BLaER1 (cell line): ENCODE results near the gene ACSM3.

Source experiments
- H3K27ac ChIP-seq: shearing (Covaris generic); formaldehyde crosslinking; 2 replicates; pipeline ENCODE4 v1.8.1; 2022
- H3K27me3 ChIP-seq: shearing (Covaris generic); formaldehyde crosslinking; 2 replicates; pipeline ENCODE4 v1.8.1; 2022
- H3K36me3 ChIP-seq: shearing (Covaris generic); formaldehyde crosslinking; 2 replicates; pipeline ENCODE4 v1.8.1; 2022
- H3K4me1 ChIP-seq: shearing (Covaris generic); formaldehyde crosslinking; 2 replicates; pipeline ENCODE4 v1.8.1; 2022
- H3K4me2 ChIP-seq: shearing (Covaris generic); formaldehyde crosslinking; 2 replicates; pipeline ENCODE4 v1.8.1; 2022
- H3K4me3 ChIP-seq: shearing (Covaris generic); formaldehyde crosslinking; 2 replicates; pipeline ENCODE4 v1.8.1; 2022
- H3K9ac ChIP-seq: shearing (Covaris generic); formaldehyde crosslinking; 2 replicates; pipeline ENCODE4 v1.8.1; 2022
- H3K9me3 ChIP-seq: shearing (Covaris generic); formaldehyde crosslinking; 2 replicates; pipeline ENCODE4 v1.8.1; 2022
- H4K20me1 ChIP-seq: shearing (Covaris generic); formaldehyde crosslinking; 2 replicates; pipeline ENCODE4 v1.8.1; 2022
- Cebpa-rat ChIP-seq: shearing (Covaris generic); IDR thresholded peaks from 2 replicates; pipeline ENCODE4 v1.8.1; 2022

Gene ACSM3

GRCh38 chr16:20821682-20822081 is 57.9 kb downstream of the ACSM3 start:
- Histone ChIP-seq H3K9me3 (0 out of 2 replicates have a peak, but pooled peaks cover 3% of the 10 kb centered on the region), H3K36me3 (no peaks in the 10 kb centered on the region), H3K4me3 (no peak overlapping the region), H3K4me2 (peak overlapping the region; percentile 73; the same call in 1 of the 2 replicates), H3K4me1 (peaks cover 15% of the 10 kb centered on the region), H3K9ac (no peak overlapping the region), H3K27me3 (no peaks in the 10 kb centered on the region), H4K20me1 (no peaks in the 10 kb centered on the region), H3K27ac (no peak overlapping the region)
- TF ChIP-seq Cebpa-rat, result no peak

- Histone ChIP-seq H4K20me1 (no peaks in the 10 kb centered on the region), H3K4me2 (peak overlapping the region; percentile 73), H3K36me3 (no peaks in the 10 kb centered on the region), H3K4me1 (peaks cover 15% of the 10 kb centered on the region), H3K27me3 (no peaks in the 10 kb centered on the region), H3K9me3 (0 out of 2 replicates have a peak, but pooled peaks cover 3% of the 10 kb centered on the region), H3K4me3 (no peak overlapping the region), H3K9ac (no peak overlapping the region), H3K27ac (peak overlapping the region; percentile 35; the same call in 1 of the 2 replicates)
- no peak for TF ChIP-seq Cebpa-rat
Observed at GRCh38 chr16:20822521-20823325, 58.9 kb downstream of the ACSM3 start.

GRCh38 chr16:20826039-20826566 is 62.3 kb downstream of the ACSM3 start:
- Histone ChIP-seq H3K36me3 (no peaks in the 10 kb centered on the region), H3K27ac (no peak overlapping the region), H3K4me3 (no peak overlapping the region)

GRCh38 chr16:20829536-20829935 is 65.7 kb downstream of the ACSM3 start:
- no peaks in the 10 kb centered on the region for H3K27me3 ChIP-seq
- H3K9me3 ChIP-seq, result 0 out of 2 replicates have a peak, but pooled peaks cover 6% of the 10 kb centered on the region
- no peak overlapping the region for H3K27ac ChIP-seq
- no peak for TF ChIP-seq Cebpa-rat
- H3K4me3 ChIP-seq, result no peak overlapping the region
- no peak overlapping the region for H3K9ac ChIP-seq
- H3K4me2 ChIP-seq, result no peak overlapping the region
- H3K36me3 ChIP-seq, result no peaks in the 10 kb centered on the region
- no peaks in the 10 kb centered on the region for H3K4me1 ChIP-seq
- no peaks in the 10 kb centered on the region for H4K20me1 ChIP-seq

More at GRCh38 chr16:20826039-20826566, 62.3 kb downstream of the ACSM3 start:
- no peak for TF ChIP-seq Cebpa-rat
- peaks cover 15% of the 10 kb centered on the region for H3K4me1 ChIP-seq
- H4K20me1 ChIP-seq, result no peaks in the 10 kb centered on the region
- no peaks in the 10 kb centered on the region for H3K27me3 ChIP-seq
- H3K9ac ChIP-seq, result no peak overlapping the region
- 0 out of 2 replicates have a peak, but pooled peaks cover 3% of the 10 kb centered on the region for H3K9me3 ChIP-seq
- H3K4me2 ChIP-seq, result no peak overlapping the region

GRCh38 chr16:20830372-20830771 is 66.6 kb downstream of the ACSM3 start:
- H4K20me1 ChIP-seq, result no peaks in the 10 kb centered on the region
- no peak overlapping the region for H3K9ac ChIP-seq
- 0 out of 2 replicates have a peak, but pooled peaks cover 6% of the 10 kb centered on the region for H3K9me3 ChIP-seq
- H3K4me1 ChIP-seq, result no peaks in the 10 kb centered on the region
- no peak overlapping the region for H3K27ac ChIP-seq
- no peak overlapping the region for H3K4me2 ChIP-seq
- TF ChIP-seq Cebpa-rat, result no peak
- H3K27me3 ChIP-seq, result no peaks in the 10 kb centered on the region
- H3K36me3 ChIP-seq, result no peaks in the 10 kb centered on the region
- no peak overlapping the region for H3K4me3 ChIP-seq

- Histone ChIP-seq H3K27me3 (no peaks in the 10 kb centered on the region), H3K9me3 (peaks cover 14% of the 10 kb centered on the region), H3K4me1 (no peaks in the 10 kb centered on the region), H3K36me3 (no peaks in the 10 kb centered on the region), H4K20me1 (no peaks in the 10 kb centered on the region), H3K9ac (no peak overlapping the region), H3K4me3 (no peak overlapping the region), H3K4me2 (no peak overlapping the region), H3K27ac (no peak overlapping the region)
- no peak for TF ChIP-seq Cebpa-rat
Observed at GRCh38 chr16:20833086-20833485, 69.3 kb downstream of the ACSM3 start.

- peaks cover 14% of the 10 kb centered on the region for H3K9me3 ChIP-seq
- H3K36me3 ChIP-seq, result no peaks in the 10 kb centered on the region
- no peak overlapping the region for H3K4me3 ChIP-seq
- TF ChIP-seq Cebpa-rat, result no peak
- no peak overlapping the region for H3K9ac ChIP-seq
- no peaks in the 10 kb centered on the region for H4K20me1 ChIP-seq
- no peak overlapping the region for H3K27ac ChIP-seq
- H3K4me2 ChIP-seq, result no peak overlapping the region
- no peaks in the 10 kb centered on the region for H3K27me3 ChIP-seq
- H3K4me1 ChIP-seq, result peaks cover 3% of the 10 kb centered on the region
Observed at GRCh38 chr16:20838240-20838639, 74.4 kb downstream of the ACSM3 start.

- TF ChIP-seq Cebpa-rat, result no peak
- no peak overlapping the region for H3K4me2 ChIP-seq
- peaks cover 16% of the 10 kb centered on the region for H3K4me1 ChIP-seq
- H3K4me3 ChIP-seq, result no peak overlapping the region
- no peak overlapping the region for H3K27ac ChIP-seq
- H3K27me3 ChIP-seq, result no peaks in the 10 kb centered on the region
- no peaks in the 10 kb centered on the region for H3K36me3 ChIP-seq
- H4K20me1 ChIP-seq, result no peaks in the 10 kb centered on the region
- peaks cover 9% of the 10 kb centered on the region for H3K9me3 ChIP-seq
- H3K9ac ChIP-seq, result no peak overlapping the region
Observed at GRCh38 chr16:20839504-20839903, 75.7 kb downstream of the ACSM3 start.

- no peak overlapping the region for H3K27ac ChIP-seq
- TF ChIP-seq Cebpa-rat, result no peak
Observed at GRCh38 chr16:20844054-20844453, 80.2 kb downstream of the ACSM3 start.

GRCh38 chr16:20844588-20844987 is 80.8 kb downstream of the ACSM3 start:
- no peaks in the 10 kb centered on the region for H3K27me3 ChIP-seq
- peaks cover 31% of the 10 kb centered on the region for H3K4me1 ChIP-seq
- peak overlapping the region; percentile 64 for H3K4me2 ChIP-seq
- no peaks in the 10 kb centered on the region for H3K9me3 ChIP-seq
- no peaks in the 10 kb centered on the region for H3K36me3 ChIP-seq
- no peaks in the 10 kb centered on the region for H4K20me1 ChIP-seq
- peak overlapping the region; percentile 12; the same call in 1 of the 2 replicates for H3K9ac ChIP-seq
- H3K4me3 ChIP-seq, result no peak overlapping the region
- H3K27ac ChIP-seq, result 0 out of 2 replicates have a peak overlapping the region, but pooled peaks have one; percentile 27
- no peak for TF ChIP-seq Cebpa-rat

More at GRCh38 chr16:20844054-20844453, 80.2 kb downstream of the ACSM3 start:
- Histone ChIP-seq H3K4me1 (peaks cover 31% of the 10 kb centered on the region), H3K36me3 (no peaks in the 10 kb centered on the region), H4K20me1 (no peaks in the 10 kb centered on the region), H3K9ac (no peak overlapping the region; the same call in 1 of the 2 replicates), H3K4me3 (no peak overlapping the region), H3K4me2 (peak overlapping the region; percentile 64), H3K9me3 (no peaks in the 10 kb centered on the region), H3K27me3 (no peaks in the 10 kb centered on the region)
